ENCODE data around the gene FLNA. TPM values are rescaled to one million over a fixed set of nuclear protein-coding genes. Genes with fewer than 3 reads are reported as not detected.

The FLNA gene
- total and polyA plus RNA-seq, 10 of the 15 experiments (the other 5 are each of a cell fraction or from before 2014, with no cell fraction given) = 5.1 to 643 (median 171) TPM

- H3K4me1 ChIP-seq (ENCODE audit: control insufficient read depth, insufficient read depth, low read length) = peaks cover 8% of the 10 kb centered on the region
- H3K27me3 ChIP-seq (replicated peaks in 1 of 2; ENCODE audit: control insufficient read depth in 2 of 2, insufficient read depth in 2 of 2, low read length in 1 of 2) = no peaks in the 10 kb centered on the region
- ChIA-PET SMC1A (ENCODE audit: uncharacterized antibody, unreplicated experiment) (interaction anchor here (1.0 kb wide), 1 partner anchor 9 kb away, joined by 3 read pairs; no protein-coding TSS in a partner anchor), RAD21 (ENCODE audit: unreplicated experiment) (no interaction called here), CTCF (no interaction called here), POLR2A (interaction anchor here (0.6 to 1.3 kb wide), 7 partner anchors 7 to 455 kb away, joined by 3 to 6 read pairs (median 3); partner anchors contain the start of gene PLXNA3)
- in situ Hi-C loops (cut with MboI) (loop anchor here (5.0 kb wide), 1 partner anchor 159 kb away; no protein-coding TSS in a partner anchor), intact Hi-C loops (cut with micrococcal nuclease; ENCODE audit: unreplicated experiment) (loop anchor here (10.0 kb wide), 1 partner anchor 47 kb away; the partner anchor contains the start of gene ATP6AP1)
- H3K9ac ChIP-seq (ENCODE audit: control insufficient read depth, insufficient read depth, low read length) = peak overlapping the region; percentile 69
- no peaks in the 10 kb centered on the region for H4K20me1 ChIP-seq (ENCODE audit: control insufficient read depth, insufficient read depth)
- ATAC-seq (peak; percentile 13), DNase-seq (ENCODE audit: low read depth, low spot score) (no peak), FAIRE-seq (no peak)
- no peaks in the 10 kb centered on the region; a peak in 1 of 4 replicates for H3K36me3 ChIP-seq (ENCODE audit: control insufficient read depth in 2 of 2, insufficient read depth in 2 of 2, low read length in 1 of 2)
- no peaks in the 10 kb centered on the region; the same call in 2 of the 3 replicates for H3K9me3 ChIP-seq (replicated peaks; ENCODE audit: control insufficient read depth, insufficient read depth, low read length)
- BruUV-seq (replicated peaks) = no TSS peak
- peak overlapping the region; percentile 68; the same call in 1 of the 2 replicates for H3K4me2 ChIP-seq (ENCODE audit: control insufficient read depth, insufficient read depth)
- peaks cover 15% of the 10 kb centered on the region for H3K79me2 ChIP-seq (ENCODE audit: control insufficient read depth, insufficient read depth, low read length)
- peak overlapping the region; percentile 34 for H2AFZ ChIP-seq (ENCODE audit: control insufficient read depth, low read depth, low read length)
- WGBS (ENCODE audit: insufficient coverage, insufficient replicate concordance, low lambda C conversion rate, missing lambda C conversion rate) = 31% methylated on average over 67 of the region's 79 CpGs
- peak overlapping the region; percentile 63; the same call in 1 of the 2 replicates for H3K4me3 ChIP-seq
- H3K27ac ChIP-seq (ENCODE audit: control insufficient read depth, insufficient read depth) = peak overlapping the region; percentile 81
- TF ChIP-seq TAF1 (IDR thresholded peaks at IDR 0.05; ENCODE audit: borderline replicate concordance, low read depth, low read length) = peak; percentile 26; the same call in 1 of the 2 replicates
- TF ChIP-seq ZNF687 (IDR thresholded peaks at IDR 0.05) = peak; percentile 60; the same call in 1 of the 2 replicates
- 0 out of 2 replicates have a peak, but pooled peaks have one; percentile 18 for TF ChIP-seq TCF3 (IDR thresholded peaks at IDR 0.05; ENCODE audit: borderline replicate concordance, insufficient read depth, low read depth, low read length)
- TF ChIP-seq ETV6 (conservative IDR thresholded peaks at IDR 0.05 in 1 of 2, IDR thresholded peaks at IDR 0.05 in 1 of 2; ENCODE audit: borderline replicate concordance in 1 of 2, low read depth in 1 of 2) = no peak
- TF ChIP-seq NR2C2 (IDR thresholded peaks at IDR 0.05; ENCODE audit: borderline replicate concordance, control insufficient read depth, insufficient read length, low read depth) = no peak
- TF ChIP-seq CTCF (IDR thresholded peaks at IDR 0.05 in 2 of 3, conservative IDR thresholded peaks at IDR 0.05 in 1 of 3; ENCODE audit: control insufficient read depth in 2 of 3, extremely low read depth in 1 of 3, insufficient read depth in 1 of 3, low read depth in 3 of 3, low read length in 3 of 3) = no peak
- no peak for TF ChIP-seq YY1 (IDR thresholded peaks at IDR 0.05; ENCODE audit: low read depth, low read length)
- no peak for TF ChIP-seq NFYB (IDR thresholded peaks at IDR 0.05; ENCODE audit: insufficient read depth, low read depth, low read length)
- TF ChIP-seq ASH2L (IDR thresholded peaks at IDR 0.05; ENCODE audit: borderline replicate concordance, low read depth) = no peak
- TF ChIP-seq USF2 (IDR thresholded peaks at IDR 0.05; ENCODE audit: borderline replicate concordance, low read depth, low read length) = no peak
- TF ChIP-seq PAX8 (IDR thresholded peaks at IDR 0.05) = no peak
- no peak for TF ChIP-seq SMC3 (IDR thresholded peaks at IDR 0.05; ENCODE audit: borderline replicate concordance, low read length)
These were observed 3.8 kb upstream of the FLNA start for GRCh38 chrX:154378059-154378798.

All from GM12878 (cell line).